ENCODE results near the gene ULK4. TPM values are rescaled to one million over a fixed set of nuclear protein-coding genes. Genes with fewer than 3 reads are reported as not detected.
A peak's percentile ranks its signal among the peaks of the same experiment; 100 is the strongest.

ULK4 gene
- total RNA-seq, 1 experiment from 2014 or later, result 4.2 TPM

DNA sequence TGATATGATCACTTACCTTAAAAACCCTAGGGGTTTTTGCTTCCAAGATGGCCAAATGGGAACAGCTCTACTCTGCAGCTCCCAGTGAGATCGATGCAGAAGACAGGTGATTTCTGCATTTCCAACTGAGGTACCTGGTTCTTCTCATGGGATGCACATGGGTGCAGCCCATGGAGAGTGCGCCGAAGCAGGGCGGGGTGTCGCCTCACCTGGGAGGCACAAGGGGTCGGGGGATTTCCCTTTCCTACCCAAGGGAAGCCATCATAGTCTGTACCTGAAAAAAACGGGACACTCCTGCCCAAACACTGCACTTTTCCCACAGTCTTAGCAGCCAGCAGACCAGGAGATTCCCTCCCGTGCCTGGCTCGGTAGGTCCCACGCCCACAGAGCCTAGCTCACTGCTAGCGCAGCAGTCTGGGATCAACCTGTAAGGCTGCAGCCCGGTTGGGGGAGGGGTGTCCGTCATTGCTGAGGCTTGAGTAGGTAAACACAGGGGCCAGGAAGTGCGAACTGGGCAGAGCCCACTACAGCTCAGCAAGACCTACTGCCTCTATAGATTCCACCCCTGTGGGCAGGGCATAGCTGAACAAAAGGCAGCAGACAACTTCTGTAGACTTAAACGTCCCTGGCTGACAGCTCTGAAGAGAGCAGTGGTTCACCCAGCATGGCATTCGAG is 684.0 kb downstream of the ULK4 start:
- no peak overlapping the region for H3K4me3 Mint-ChIP-seq (ENCODE audit: unreplicated experiment)
- no peak overlapping the region for H3K4me3 ChIP-seq (ENCODE audit: low read depth, low read length)
- H3K27ac Mint-ChIP-seq (ENCODE audit: unreplicated experiment), result peak overlapping the region; percentile 91
- TF ChIP-seq, protein P1, sequence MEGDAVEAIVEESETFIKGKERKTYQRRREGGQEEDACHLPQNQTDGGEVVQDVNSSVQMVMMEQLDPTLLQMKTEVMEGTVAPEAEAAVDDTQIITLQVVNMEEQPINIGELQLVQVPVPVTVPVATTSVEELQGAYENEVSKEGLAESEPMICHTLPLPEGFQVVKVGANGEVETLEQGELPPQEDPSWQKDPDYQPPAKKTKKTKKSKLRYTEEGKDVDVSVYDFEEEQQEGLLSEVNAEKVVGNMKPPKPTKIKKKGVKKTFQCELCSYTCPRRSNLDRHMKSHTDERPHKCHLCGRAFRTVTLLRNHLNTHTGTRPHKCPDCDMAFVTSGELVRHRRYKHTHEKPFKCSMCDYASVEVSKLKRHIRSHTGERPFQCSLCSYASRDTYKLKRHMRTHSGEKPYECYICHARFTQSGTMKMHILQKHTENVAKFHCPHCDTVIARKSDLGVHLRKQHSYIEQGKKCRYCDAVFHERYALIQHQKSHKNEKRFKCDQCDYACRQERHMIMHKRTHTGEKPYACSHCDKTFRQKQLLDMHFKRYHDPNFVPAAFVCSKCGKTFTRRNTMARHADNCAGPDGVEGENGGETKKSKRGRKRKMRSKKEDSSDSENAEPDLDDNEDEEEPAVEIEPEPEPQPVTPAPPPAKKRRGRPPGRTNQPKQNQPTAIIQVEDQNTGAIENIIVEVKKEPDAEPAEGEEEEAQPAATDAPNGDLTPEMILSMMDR (IDR thresholded peaks at IDR 0.05; ENCODE audit: insufficient read depth in 1 of 2, low read depth in 1 of 2, low read length in 1 of 2, severe bottlenecking in 1 of 2, unreplicated experiment in 1 of 2), result no peak
- H3K9me3 ChIP-seq, result peaks cover 19% of the 10 kb centered on the region
- H3K36me3 ChIP-seq (ENCODE audit: control insufficient read depth, insufficient read depth, low read length), result no peaks in the 10 kb centered on the region; the same call in 1 of the 2 replicates
- CTCF ChIA-PET, result no interaction called here
- peaks cover 37% of the 10 kb centered on the region for H3K9me3 Mint-ChIP-seq (ENCODE audit: unreplicated experiment)
- intact Hi-C loops (cut with micrococcal nuclease; ENCODE audit: unreplicated experiment), result loop anchor here (5.0 kb wide), 1 partner anchor 39 kb away; no protein-coding TSS in a partner anchor
- peaks cover 32% of the 10 kb centered on the region for H3K4me1 Mint-ChIP-seq (ENCODE audit: low read depth, unreplicated experiment)
- POLR2A ChIA-PET, result no interaction called here
- no TSS peak for BruUV-seq (replicated peaks)
- no peaks in the 10 kb centered on the region for H3K27me3 Mint-ChIP-seq (ENCODE audit: insufficient read depth, unreplicated experiment)
- no peak for DNase-seq
- peaks cover 42% of the 10 kb centered on the region for H3K4me1 ChIP-seq
- peaks cover 17% of the 10 kb centered on the region for H3K36me3 Mint-ChIP-seq (ENCODE audit: insufficient read depth, unreplicated experiment)
- no peaks in the 10 kb centered on the region for H3K27me3 ChIP-seq (replicated peaks; ENCODE audit: control insufficient read depth, insufficient read depth, low read length)

DNA sequence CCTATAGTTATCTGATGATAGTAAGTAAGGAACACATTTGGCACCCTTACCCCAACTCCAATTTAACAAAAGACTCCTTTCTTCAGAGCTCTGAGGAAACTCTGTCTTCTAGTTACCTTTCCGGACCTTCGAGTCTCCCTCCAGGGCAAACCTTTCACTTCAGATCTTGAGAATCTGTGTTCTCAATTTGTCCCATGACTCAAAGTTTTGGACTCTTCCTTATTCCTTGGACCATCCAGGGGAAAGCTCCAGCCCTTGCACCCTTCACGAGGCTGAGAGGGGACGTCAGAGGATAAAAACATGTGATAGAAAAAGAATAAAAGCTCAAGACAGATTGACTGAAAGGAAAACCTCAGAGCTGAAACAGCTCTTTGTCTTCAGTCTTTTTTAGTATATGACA is 685.7 kb downstream of the ULK4 start:
- no peak for DNase-seq
- Mint-ChIP-seq H3K36me3 (ENCODE audit: insufficient read depth, unreplicated experiment) (peaks cover 17% of the 10 kb centered on the region), H3K4me1 (ENCODE audit: low read depth, unreplicated experiment) (peaks cover 41% of the 10 kb centered on the region), H3K9me3 (ENCODE audit: unreplicated experiment) (peaks cover 48% of the 10 kb centered on the region), H3K27ac (ENCODE audit: unreplicated experiment) (peak overlapping the region; percentile 91), H3K4me3 (ENCODE audit: unreplicated experiment) (peak overlapping the region; percentile 54), H3K27me3 (ENCODE audit: insufficient read depth, unreplicated experiment) (no peaks in the 10 kb centered on the region)
- CTCF ChIA-PET, result no interaction called here
- Histone ChIP-seq H3K36me3 (ENCODE audit: control insufficient read depth, insufficient read depth, low read length) (no peaks in the 10 kb centered on the region; the same call in 1 of the 2 replicates), H3K4me3 (ENCODE audit: low read depth, low read length) (no peak overlapping the region), H3K9me3 (peaks cover 24% of the 10 kb centered on the region), H3K27me3 (replicated peaks; ENCODE audit: control insufficient read depth, insufficient read depth, low read length) (no peaks in the 10 kb centered on the region), H3K4me1 (peaks cover 42% of the 10 kb centered on the region)
- no TSS peak for BruUV-seq (replicated peaks)
- TF ChIP-seq, protein P1 (IDR thresholded peaks at IDR 0.05; ENCODE audit: insufficient read depth in 1 of 2, low read depth in 1 of 2, low read length in 1 of 2, severe bottlenecking in 1 of 2, unreplicated experiment in 1 of 2), result no peak
- intact Hi-C loops (cut with micrococcal nuclease; ENCODE audit: unreplicated experiment), result loop anchor here (5.0 kb wide), 1 partner anchor 41 kb away; no protein-coding TSS in a partner anchor
- POLR2A ChIA-PET, result no interaction called here

DNA sequence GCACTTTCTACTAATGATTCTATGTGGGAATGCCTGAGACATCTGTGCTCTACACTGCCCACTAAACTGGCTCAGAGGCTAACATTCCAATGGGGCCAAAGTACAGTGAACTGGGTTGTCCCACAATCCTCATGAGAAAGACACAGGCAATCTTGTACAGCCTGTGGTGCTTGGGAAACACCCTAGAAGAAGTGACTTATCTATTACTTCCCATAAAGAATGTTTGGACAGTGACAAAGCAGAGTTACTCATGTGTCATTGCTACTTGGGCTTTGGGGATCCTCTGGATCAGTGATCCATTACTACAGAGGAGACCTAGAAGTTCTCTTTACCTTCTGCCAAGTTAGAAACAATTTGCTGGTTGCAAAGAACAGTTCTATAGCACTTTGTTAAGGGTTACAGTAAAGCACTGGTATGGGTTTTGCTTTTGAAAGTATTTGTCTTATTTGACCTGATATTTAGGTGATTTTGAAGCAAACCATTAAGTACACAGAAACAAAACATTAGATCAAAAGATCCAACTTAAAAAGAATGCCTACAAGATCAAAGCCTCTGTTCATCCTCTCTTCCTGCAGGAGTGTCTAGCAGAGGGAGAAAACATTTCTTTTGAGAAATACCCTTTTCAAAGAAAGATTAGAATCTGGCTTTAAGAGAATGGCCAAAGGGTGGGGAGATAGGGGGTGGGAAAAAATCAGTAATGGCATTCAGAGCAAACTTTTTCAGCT is 686.8 kb downstream of the ULK4 start:
- BruUV-seq (replicated peaks), result no TSS peak
- ChIA-PET POLR2A (interaction anchor here (0.8 kb wide), 1 partner anchor 76 kb away, joined by 3 read pairs; no protein-coding TSS in a partner anchor), CTCF (no interaction called here)
- intact Hi-C loops (cut with micrococcal nuclease; ENCODE audit: unreplicated experiment), result loop anchor here (1.0 to 5.0 kb wide), 4 partner anchors 30 to 71 kb away; no protein-coding TSS in a partner anchor
- Histone ChIP-seq H3K36me3 (ENCODE audit: control insufficient read depth, insufficient read depth, low read length) (no peaks in the 10 kb centered on the region; the same call in 1 of the 2 replicates), H3K9me3 (peaks cover 24% of the 10 kb centered on the region), H3K4me1 (peaks cover 42% of the 10 kb centered on the region), H3K4me3 (ENCODE audit: low read depth, low read length) (no peak overlapping the region), H3K27me3 (replicated peaks; ENCODE audit: control insufficient read depth, insufficient read depth, low read length) (no peaks in the 10 kb centered on the region)
- Mint-ChIP-seq H3K27me3 (ENCODE audit: insufficient read depth, unreplicated experiment) (no peaks in the 10 kb centered on the region), H3K9me3 (ENCODE audit: unreplicated experiment) (peaks cover 38% of the 10 kb centered on the region), H3K36me3 (ENCODE audit: insufficient read depth, unreplicated experiment) (peaks cover 17% of the 10 kb centered on the region), H3K4me3 (ENCODE audit: unreplicated experiment) (peak overlapping the region; percentile 54), H3K27ac (ENCODE audit: unreplicated experiment) (peak overlapping the region; percentile 91), H3K4me1 (ENCODE audit: low read depth, unreplicated experiment) (peaks cover 41% of the 10 kb centered on the region)
- TF ChIP-seq, protein P1 (IDR thresholded peaks at IDR 0.05; ENCODE audit: insufficient read depth in 1 of 2, low read depth in 1 of 2, low read length in 1 of 2, severe bottlenecking in 1 of 2, unreplicated experiment in 1 of 2), result no peak
- DNase-seq, result peak; percentile 84 to 91
